ENCODE measurements around the gene KMT2E.

- TF ChIP-seq EZH2 (IDR thresholded peaks at IDR 0.05; ENCODE audit: borderline replicate concordance, low read length) (no peak), CTCF (IDR thresholded peaks at IDR 0.05; ENCODE audit: low read length) (no peak)
Measured at GRCh38 chr7:105037319-105037718, 23.3 kb downstream of the KMT2E start.
